Measurements from ENCODE around the gene KIDINS220. TPM values are rescaled to one million over a fixed set of nuclear protein-coding genes. Genes with fewer than 3 reads are reported as not detected.

Gene KIDINS220
- total RNA-seq, 1 donor from 2014 or later: 45.3 TPM

DNA sequence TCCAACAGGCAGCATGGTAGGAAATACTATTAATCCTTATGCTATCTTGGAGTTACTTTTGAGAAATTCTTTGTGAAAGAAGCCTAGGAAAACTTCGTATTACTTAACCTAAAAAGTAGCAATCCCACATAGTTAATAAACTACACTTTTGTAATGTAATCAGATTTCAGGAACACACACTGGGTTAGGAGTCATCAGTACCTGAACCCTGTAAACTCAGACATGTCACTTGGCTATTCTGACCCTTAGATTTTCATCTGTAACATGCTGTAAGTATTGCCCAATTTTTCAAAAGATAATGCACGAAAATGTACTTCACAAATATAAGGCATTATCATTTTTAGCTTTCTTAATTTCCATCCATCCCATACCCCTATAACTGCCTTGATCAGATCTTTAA is 39.0 kb downstream of the KIDINS220 start:
- Histone ChIP-seq H3K36me3 (ENCODE audit: control insufficient read depth, insufficient read depth, low read length) (peaks cover 10% of the 10 kb centered on the region), H3K27me3 (ENCODE audit: control insufficient read depth, insufficient read depth, low read length) (no peaks in the 10 kb centered on the region), H3K4me3 (ENCODE audit: low read depth, low read length) (no peak overlapping the region)
- no peak for DNase-seq (ENCODE audit: low read depth)
- FAIRE-seq: no peak
- TF ChIP-seq, protein P1, sequence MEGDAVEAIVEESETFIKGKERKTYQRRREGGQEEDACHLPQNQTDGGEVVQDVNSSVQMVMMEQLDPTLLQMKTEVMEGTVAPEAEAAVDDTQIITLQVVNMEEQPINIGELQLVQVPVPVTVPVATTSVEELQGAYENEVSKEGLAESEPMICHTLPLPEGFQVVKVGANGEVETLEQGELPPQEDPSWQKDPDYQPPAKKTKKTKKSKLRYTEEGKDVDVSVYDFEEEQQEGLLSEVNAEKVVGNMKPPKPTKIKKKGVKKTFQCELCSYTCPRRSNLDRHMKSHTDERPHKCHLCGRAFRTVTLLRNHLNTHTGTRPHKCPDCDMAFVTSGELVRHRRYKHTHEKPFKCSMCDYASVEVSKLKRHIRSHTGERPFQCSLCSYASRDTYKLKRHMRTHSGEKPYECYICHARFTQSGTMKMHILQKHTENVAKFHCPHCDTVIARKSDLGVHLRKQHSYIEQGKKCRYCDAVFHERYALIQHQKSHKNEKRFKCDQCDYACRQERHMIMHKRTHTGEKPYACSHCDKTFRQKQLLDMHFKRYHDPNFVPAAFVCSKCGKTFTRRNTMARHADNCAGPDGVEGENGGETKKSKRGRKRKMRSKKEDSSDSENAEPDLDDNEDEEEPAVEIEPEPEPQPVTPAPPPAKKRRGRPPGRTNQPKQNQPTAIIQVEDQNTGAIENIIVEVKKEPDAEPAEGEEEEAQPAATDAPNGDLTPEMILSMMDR (IDR thresholded peaks at IDR 0.05; ENCODE audit: insufficient read depth, low read length, severe bottlenecking): no peak

- FAIRE-seq (no peak), DNase-seq (ENCODE audit: low read depth) (no peak)
- H3K4me3 ChIP-seq (ENCODE audit: low read depth, low read length): no peak overlapping the region
- H3K36me3 ChIP-seq (ENCODE audit: control insufficient read depth, insufficient read depth, low read length): peaks cover 12% of the 10 kb centered on the region
- TF ChIP-seq, protein P1 (IDR thresholded peaks at IDR 0.05; ENCODE audit: insufficient read depth, low read length, severe bottlenecking): no peak
- no peaks in the 10 kb centered on the region for H3K27me3 ChIP-seq (ENCODE audit: control insufficient read depth, insufficient read depth, low read length)
These were observed 39.7 kb downstream of the KIDINS220 start for GRCh38 chr2:8797682-8798081.

- no peak for FAIRE-seq
- Histone ChIP-seq H3K27me3 (ENCODE audit: control insufficient read depth, insufficient read depth, low read length) (no peaks in the 10 kb centered on the region), H3K36me3 (ENCODE audit: control insufficient read depth, insufficient read depth, low read length) (peaks cover 12% of the 10 kb centered on the region), H3K4me3 (ENCODE audit: low read depth, low read length) (no peak overlapping the region)
- DNase-seq (ENCODE audit: low read depth): no peak
- TF ChIP-seq, protein P1 (IDR thresholded peaks at IDR 0.05; ENCODE audit: insufficient read depth, low read length, severe bottlenecking): no peak
These were observed 40.4 kb downstream of the KIDINS220 start for GRCh38 chr2:8796878-8797550.

DNA sequence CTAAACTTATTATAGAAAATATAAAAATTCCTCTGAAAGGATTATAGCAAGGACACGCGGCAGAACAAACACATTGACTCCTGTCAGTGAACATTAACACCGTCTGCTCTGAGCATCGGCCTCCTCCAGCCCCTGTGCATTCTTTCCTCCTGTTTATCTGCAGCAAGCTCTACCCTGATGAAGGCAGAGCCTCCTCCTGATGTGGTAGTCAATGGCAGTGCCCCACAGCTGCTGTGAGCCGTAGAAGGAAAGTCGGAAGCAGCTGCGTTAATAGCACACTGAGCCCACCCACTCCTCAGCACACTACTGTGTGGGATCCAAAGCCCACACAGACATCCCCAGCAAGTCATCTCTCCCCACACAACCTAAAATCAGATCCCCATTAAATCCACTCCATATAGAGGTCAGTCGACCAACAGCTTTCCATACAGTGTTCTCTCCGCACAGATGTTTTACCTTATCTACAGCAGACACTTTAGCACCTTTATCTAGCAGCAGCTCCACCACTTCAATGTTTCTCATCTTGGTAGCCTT is 41.0 kb downstream of the KIDINS220 start:
- Histone ChIP-seq H3K4me3 (ENCODE audit: low read depth, low read length) (no peak overlapping the region), H3K27me3 (ENCODE audit: control insufficient read depth, insufficient read depth, low read length) (no peaks in the 10 kb centered on the region), H3K36me3 (ENCODE audit: control insufficient read depth, insufficient read depth, low read length) (peaks cover 11% of the 10 kb centered on the region)
- FAIRE-seq: no peak
- TF ChIP-seq, protein P1 (IDR thresholded peaks at IDR 0.05; ENCODE audit: insufficient read depth, low read length, severe bottlenecking): no peak
- no peak for DNase-seq (ENCODE audit: low read depth)

DNA sequence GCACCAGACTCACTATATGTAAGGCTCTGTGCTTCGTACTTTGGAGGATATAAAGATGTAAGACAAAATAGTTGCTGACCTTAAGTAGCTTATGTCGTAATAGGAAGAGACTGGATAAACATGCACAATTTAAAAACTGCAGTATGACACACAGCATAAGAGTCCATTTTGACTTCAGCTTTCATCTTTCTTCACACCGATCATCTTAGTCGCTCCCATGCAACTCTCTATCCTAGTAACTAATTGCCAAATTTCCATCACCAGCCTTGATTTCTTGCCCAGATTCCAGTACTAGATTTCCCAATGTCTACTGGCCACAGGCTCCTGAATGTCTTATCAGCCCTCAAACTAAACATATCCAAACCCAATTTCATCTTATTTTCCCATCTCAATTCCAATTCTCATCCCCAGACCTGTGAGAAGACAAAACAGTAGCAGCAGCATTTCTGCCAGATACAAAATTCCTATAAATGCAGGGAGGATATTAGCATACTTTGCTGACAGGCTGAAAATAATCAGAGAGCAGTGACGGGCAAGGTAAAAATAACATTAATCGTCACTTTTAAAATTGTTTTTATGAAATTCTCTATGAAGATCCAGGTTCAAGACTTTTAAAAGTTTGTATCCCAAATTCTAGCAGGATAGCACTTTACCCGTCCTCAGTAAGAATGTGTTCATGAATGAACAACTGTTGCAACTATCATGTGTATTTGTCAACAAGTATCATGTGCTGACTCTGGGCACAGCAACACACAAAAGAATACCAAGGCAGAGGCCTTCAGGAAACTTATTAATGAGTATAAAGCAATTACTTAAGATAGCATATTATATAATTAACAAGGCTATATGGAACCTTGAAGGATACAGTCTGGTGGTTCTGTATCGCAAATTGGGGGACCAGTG is 42.2 kb downstream of the KIDINS220 start:
- peaks cover 12% of the 10 kb centered on the region for H3K36me3 ChIP-seq (ENCODE audit: control insufficient read depth, insufficient read depth, low read length)
- no peaks in the 10 kb centered on the region for H3K27me3 ChIP-seq (ENCODE audit: control insufficient read depth, insufficient read depth, low read length)
- H3K4me3 ChIP-seq (ENCODE audit: low read depth, low read length): no peak overlapping the region
- TF ChIP-seq, protein P1 (IDR thresholded peaks at IDR 0.05; ENCODE audit: insufficient read depth, low read length, severe bottlenecking): no peak
- FAIRE-seq (no peak), DNase-seq (ENCODE audit: low read depth) (no peak)

All from bronchial epithelial cell (primary cell).